Subcutaneous adipose tissue (tissue), 4 donors: Measurements from ENCODE around the gene APOA1. TPM values are rescaled to one million over a fixed set of nuclear protein-coding genes. Genes with fewer than 3 reads are reported as not detected.

ENCODE experiments used
- CTCF ChIP-seq: fragments of 450-650 bp; IDR thresholded peaks from one replicate; pipeline ENCODE4 v1.5.1; 2016; ENCODE audit warnings: low read depth, mild to moderate bottlenecking, control low read depth, antibody characterized with exemption, moderate library complexity
- total RNA-seq, 4 donors: library from RNA; depleted of rRNA; stranded (reverse); fragments of >200 nt; gene quantifications; one replicate each; pipeline ENCODE4 v1.1.0, GENCODE V29; 2016

The APOA1 gene
- total RNA-seq, 4 donors from 2014 or later, result not detected

DNA sequence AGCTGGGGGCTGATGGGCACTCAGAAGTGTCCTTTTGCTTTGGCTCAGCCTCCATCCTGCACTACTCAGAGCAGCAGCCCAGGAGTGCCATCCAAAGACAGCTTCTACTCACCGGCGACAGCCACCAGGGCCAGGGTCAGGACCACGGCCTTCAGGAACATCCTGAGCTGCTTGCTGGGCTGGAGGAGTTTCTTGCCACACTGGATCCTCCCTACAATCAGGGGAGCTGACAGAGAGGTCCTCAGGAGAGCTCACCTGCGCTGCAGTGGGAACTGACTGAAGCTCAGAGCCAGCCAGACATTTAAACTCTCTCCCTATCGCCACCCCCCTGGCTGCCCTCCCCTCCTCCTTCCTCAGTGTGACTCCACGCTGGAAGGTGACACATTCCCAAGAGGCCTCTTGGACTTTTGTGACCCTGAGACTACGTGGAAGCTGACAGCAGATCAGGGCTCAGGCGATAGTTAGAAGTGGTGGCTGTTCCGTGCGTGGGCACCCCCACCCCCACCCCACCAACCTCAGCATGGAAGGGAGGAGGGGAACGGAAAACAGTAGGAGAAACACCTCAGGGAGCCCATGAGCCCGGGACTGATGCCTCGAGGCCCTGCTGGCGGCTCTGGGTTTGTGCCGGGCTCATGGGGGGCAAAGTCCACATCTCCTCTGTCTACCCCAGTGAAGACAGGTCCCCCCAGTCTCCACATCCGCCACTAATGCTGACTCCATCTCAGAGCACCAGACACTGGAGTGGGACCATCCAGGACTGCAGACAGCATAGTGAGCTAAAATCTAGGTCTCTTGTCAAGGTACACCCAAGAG is 14.2 kb downstream of the APOA1 start, which contains the start of gene APOA4:
Gene APOA4, minus strand, starts transcription at position 274 of the 813 bp plus-strand sequence. Its CDS starts 113 bp downstream, at position 161.
- no peak for TF ChIP-seq CTCF

GRCh38 chr11:116822575-116822974 is 14.8 kb downstream of the APOA1 start:
- no peak for TF ChIP-seq CTCF

- no peak for TF ChIP-seq CTCF
Observed at GRCh38 chr11:116821050-116821918, 16.1 kb downstream of the APOA1 start.

DNA sequence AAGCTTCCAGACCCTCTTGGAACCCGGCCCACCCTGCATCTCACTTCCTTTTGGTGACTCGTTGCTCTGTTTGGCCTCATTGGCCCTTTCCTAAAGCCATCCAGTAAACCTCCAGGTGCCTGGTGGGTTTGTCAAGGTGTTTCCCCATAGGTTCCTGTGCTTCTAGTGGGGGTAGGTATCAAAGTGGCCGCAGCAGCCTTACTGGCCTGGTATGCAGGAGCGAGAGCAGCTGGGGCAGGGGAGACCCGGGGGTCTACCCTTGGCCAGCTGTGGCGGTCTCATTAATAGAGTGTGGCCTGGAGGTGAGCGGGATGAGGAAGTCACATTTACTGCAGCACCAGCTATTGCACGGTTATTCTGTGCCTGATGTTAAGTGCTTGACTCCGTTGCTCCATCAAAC is 18.4 kb downstream of the APOA1 start:
- TF ChIP-seq CTCF, result no peak

DNA sequence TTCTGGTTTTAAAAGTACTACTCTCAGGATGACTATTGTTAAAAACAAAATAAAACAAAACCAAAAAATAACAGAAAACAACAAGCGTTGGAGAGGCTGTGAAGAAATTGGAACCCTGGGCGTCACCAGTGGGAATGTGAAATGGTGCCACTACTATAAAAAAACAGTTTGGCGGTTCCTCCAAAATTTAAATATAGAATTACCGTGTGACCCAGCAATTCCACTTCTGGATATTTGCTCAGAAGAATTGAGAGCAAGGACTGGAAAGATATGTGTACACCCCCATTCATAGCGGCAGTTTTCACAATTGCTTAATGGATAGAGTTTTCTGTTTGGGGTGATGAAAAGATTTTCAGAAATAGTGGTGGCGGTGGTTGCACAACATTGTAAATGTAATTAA is 22.9 kb downstream of the APOA1 start:
- no peak for TF ChIP-seq CTCF

GRCh38 chr11:116813781-116814471 is 23.5 kb downstream of the APOA1 start:
- TF ChIP-seq CTCF, result no peak
